NK-92 (cell line): Measurements from ENCODE around the gene DTX1.

Source experiments
- DNase-seq: peaks from one replicate; lab custom pipeline; 2025; ENCODE audit not compliant: unreplicated experiment; lab: John Stamatoyannopoulos, UW

Gene DTX1

GRCh38 chr12:113092607-113093408 lies 36.3 kb downstream of the DTX1 start:
- DNase-seq = no peak

DNA sequence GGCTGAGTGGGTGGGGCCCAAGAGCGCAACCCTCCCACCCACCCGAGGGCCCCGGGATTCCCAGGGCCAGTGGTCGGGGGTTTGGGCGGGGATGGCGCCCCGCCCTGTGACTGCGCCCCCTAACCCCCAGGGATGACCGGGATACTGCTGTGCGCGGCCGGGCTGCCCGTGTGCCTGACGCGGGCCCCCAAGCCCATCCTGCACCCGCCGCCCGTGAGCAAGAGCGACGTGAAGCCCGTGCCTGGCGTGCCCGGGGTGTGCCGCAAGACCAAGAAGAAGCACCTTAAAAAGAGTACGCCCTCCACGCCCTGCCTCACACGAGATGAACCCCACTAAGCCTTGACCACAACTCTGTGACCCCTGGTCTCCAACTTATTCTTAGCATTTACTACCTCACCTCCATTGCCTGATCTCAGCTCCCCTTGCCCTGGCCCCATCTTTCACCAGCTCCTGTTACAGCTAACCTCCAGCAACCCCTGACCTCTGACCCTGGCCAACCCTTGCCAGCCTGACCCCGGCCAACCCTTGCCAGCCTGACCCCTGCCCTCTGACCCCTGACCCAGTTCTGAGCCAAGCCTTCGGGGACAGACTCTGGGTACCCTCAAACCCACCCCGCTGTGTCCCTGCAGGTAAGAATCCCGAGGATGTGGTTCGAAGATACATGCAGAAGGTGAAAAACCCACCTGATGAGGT lies 37.0 kb downstream of the DTX1 start:
- DNase-seq = no peak

DNA sequence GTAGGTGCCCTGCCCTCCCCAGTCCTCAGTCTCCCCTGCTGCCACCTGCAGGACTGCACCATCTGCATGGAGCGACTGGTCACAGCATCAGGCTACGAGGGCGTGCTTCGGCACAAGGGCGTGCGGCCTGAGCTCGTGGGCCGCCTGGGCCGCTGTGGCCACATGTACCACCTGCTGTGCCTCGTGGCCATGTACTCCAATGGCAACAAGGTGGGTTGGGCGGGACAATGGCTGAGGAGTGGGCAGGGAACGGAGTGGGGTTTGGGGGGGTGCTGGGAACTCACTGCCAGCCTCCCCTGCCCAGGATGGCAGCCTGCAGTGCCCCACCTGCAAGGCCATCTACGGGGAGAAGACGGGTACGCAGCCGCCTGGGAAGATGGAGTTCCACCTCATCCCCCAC lies 38.2 kb downstream of the DTX1 start:
- no peak for DNase-seq

- no peak for DNase-seq
These were observed 38.9 kb downstream of the DTX1 start for GRCh38 chr12:113095405-113095804.

GRCh38 chr12:113096675-113097461 lies 40.3 kb downstream of the DTX1 start:
- DNase-seq = no peak

DNA sequence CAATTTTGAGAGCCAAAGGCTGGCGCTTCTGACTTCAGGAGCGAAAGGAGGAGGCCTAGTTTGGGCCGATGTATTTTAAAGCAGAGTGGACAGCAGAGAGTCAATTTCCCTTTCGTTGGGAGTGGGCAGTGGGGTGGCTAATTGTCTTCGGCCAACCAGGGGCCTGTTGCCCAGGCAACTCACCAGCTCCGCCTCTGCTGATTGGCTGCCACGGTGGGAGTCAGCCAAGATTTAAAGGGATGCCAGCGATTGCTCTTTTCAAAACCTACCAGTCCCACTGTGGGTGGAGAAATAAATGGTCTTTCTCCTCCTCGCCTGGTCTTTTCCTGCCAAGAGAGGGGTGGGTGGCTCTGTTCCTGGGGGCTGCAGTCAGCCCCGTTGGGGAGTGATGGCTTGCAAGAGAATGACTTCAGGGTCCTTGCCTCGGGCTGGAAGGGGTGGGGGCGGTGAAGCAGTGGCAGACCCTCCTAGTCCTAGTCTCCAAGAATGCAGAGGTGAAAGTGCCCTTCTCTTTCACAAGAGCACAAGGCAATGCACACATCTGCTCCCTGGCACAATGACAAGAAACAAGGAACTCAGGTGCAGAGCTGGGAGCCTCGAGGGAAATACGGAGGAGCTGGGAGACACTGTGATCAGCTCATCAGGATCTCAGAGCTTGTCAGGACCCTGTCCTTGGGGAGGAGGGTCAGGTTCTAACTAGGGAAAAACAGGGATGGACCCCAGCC lies 41.3 kb downstream of the DTX1 start:
- no peak for DNase-seq

- no peak for DNase-seq
These were observed 42.0 kb downstream of the DTX1 start for GRCh38 chr12:113098441-113099028.

DNA sequence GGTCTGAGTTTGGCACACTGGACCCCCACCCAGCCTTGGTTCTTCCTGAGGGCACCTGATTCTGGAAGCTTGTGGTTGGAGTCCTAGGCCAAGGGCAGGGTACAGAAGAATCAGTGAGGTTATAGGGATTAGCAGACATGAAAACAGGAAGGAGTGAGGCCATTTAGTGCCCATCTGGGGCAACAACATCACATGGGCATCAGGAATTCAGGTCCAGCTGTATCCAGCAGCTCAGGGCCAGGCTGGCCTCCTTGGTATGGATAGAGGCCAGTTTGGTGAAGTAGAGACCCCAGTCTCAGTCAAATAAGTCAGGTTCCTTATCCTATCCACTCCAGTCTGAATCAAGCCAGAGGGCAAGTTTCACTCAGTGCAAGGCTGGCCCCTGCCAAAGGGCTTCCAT lies 42.8 kb downstream of the DTX1 start:
- no peak for DNase-seq

GRCh38 chr12:113099764-113100163 lies 43.2 kb downstream of the DTX1 start:
- no peak for DNase-seq

GRCh38 chr12:113101751-113102150 lies 45.2 kb downstream of the DTX1 start:
- DNase-seq = no peak

- DNase-seq = no peak
These were observed 46.3 kb downstream of the DTX1 start for GRCh38 chr12:113102811-113103210.

DNA sequence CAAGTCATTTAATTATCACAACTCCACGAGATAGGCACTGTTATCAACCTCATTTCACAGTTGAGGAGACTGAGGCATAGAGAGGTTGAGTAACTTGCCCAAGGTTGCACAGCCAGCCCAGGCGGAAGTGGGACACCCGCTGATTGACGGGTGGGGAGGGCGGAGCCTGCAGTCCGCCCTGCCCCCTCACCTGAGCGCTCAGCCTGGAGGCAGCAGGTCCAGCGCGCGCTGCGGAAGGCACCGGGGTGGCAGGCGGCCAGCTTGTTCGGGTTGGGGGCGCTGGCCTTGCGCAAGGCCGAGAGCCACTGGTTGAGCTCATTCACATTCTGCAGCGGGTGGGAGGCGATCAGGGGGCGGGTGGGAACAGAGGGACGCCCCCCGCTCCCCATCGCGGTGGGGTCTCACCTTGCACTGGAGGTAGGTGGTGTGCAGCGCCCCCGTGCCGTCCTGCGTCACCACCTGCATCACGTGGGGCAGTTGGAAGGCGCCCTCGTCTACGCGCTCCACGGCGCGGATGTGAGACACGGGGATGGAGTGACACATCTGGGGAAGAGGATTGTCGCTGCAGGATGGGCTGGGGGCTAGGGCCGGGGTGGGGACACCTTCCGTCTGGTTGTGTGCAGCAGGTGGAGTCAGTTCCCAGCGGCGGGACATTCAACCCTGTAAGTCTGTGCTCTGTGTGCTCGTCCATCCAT lies 47.4 kb downstream of the DTX1 start:
- DNase-seq = no peak

GRCh38 chr12:113104953-113105510 lies 48.5 kb downstream of the DTX1 start:
- no peak for DNase-seq

DNA sequence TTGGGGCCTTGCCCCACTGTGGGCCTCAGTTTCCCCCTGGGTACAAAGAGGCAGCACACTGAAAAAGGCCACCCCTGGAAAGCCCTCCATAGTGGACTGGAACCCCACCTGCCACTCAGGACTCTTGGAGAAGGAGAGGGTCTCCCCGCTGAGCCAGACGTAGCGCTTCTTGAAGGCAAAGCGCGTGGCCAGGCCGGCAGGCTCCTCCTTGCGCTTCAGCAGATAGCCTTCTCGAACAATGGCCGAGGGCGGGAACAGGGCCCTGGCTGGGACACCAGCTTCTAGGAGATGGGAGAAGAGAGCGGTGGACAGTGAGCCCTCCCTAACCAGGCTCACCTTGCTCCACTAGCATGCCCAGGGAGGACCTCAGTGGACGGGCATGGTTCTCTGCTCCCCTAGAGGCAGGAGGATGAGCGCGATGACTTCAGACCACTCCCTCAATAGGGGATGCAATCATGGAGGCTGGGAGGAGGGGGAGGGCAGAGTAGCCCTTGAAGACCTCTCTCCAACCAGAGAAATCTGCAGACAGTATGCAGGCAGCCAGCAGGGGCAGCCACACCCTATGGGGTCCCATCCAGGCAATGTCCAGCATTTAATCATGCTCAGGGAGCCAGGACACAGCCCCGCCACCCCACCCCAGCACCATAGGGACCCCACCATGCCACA lies 49.2 kb downstream of the DTX1 start:
- no peak for DNase-seq

DNA sequence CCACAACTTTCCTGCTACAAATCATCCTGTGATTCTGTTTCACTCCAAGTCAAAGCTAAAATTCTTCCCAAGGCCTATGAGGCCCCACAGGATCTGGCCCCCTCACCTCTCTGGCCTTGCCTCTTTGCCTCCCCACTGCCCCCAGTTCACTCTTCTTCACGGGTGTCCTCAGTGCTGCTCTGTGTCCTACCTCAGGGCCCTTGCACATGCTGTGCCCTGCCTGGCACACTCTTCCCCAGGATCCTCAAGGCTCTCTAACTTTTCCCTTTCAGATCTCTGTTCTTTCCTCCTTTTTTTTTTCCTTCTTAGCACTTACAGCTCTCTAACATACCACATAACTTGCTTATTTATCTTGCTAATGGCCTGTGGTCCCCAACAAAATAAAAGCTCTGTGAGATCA lies 49.8 kb downstream of the DTX1 start:
- DNase-seq = no peak

DNA sequence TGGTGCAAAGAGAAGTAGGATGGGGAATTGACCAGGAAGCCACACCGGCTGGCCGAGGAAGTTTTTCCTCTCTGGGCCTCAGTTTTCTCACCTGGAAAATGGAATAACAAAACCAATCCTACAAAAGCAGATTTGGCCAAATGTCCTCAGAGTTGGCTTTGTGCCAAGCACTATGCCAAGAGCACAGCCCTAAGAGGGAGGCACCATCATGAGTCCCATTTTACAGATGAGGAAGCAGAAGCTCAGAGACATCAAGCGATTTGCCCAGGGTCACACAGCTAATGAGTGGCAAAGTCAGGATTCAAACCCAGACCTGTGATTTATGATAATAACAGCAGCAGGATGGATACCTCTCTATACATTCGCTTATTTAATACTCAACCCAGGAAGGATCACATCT lies 51.8 kb downstream of the DTX1 start:
- no peak for DNase-seq

DNA sequence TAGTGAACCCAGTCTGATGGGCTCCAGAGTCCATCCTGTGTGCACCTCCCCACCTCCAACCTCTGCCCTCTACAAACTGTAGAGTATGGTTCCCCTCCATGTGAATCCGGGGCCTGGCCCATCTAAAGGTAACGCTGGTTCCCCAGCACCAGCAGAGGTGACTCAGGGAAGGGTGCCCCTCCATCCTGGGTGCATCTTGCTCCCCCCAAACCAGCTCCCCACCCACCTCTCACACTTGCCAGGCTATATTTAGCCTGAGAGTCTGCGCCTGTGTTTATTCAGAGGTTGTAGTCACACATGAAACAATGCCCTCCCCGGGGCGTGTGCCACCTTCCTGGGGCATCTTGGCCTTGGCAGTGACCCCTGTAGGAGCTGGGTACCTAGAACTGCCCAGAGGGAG lies 52.8 kb downstream of the DTX1 start:
- DNase-seq = no peak

- peak; percentile 9 for DNase-seq
These were observed 53.5 kb downstream of the DTX1 start for GRCh38 chr12:113109872-113110599.

GRCh38 chr12:113111247-113111646 lies 54.7 kb downstream of the DTX1 start:
- DNase-seq = no peak
